RPMI7951 (cell line): ENCODE results near the gene ARHGEF5. TPM values are rescaled to one million over a fixed set of nuclear protein-coding genes. Genes with fewer than 3 reads are reported as not detected.

Source experiments
- total RNA-seq: library from RNA; depleted of rRNA; stranded (reverse); fragments of >200 nt; shearing (Covaris generic); gene quantifications from 2 replicates; pipeline ENCODE4 v1.2.3, GENCODE V29; 2014; rRNA removed

The ARHGEF5 gene
- total RNA-seq, 1 experiment from 2014 or later = 1.4 TPM

Other genes with a start within 250 kb of the ARHGEF5 start
- not detected in 2 replicates for gene OR2A2, start 245.8 kb upstream of the ARHGEF5 start, total RNA-seq
- gene OR2A14, start 232.2 kb upstream of the ARHGEF5 start, total RNA-seq = not detected in 2 replicates
- gene CTAGE4, start 171.9 kb upstream of the ARHGEF5 start, total RNA-seq = 0.29 and 0.60 TPM in 2 replicates
- gene ARHGEF35, start 159.6 kb upstream of the ARHGEF5 start, total RNA-seq = 1.3 and 1.4 TPM in 2 replicates
- 0.12 TPM in 1 of 2 replicates, not detected in the other for gene OR2A42, start 115.8 kb upstream of the ARHGEF5 start, total RNA-seq
- gene OR2A7, start 90.6 kb upstream of the ARHGEF5 start, total RNA-seq = 0.24 TPM in 1 of 2 replicates, not detected in the other
- 0.39 TPM in 1 of 2 replicates, not detected in the other for gene CTAGE8, start 86.1 kb upstream of the ARHGEF5 start, total RNA-seq
- 0.20 and 1.7 TPM in 2 replicates for gene OR2A1, start 43.0 kb upstream of the ARHGEF5 start, total RNA-seq
- not detected in 2 replicates for gene NOBOX, start 48.3 kb downstream of the ARHGEF5 start, total RNA-seq